GM21825 (cell line): ENCODE results near the gene NUAK2.

ENCODE experiments used
- ATAC-seq: cut with Tn5 transposase; IDR thresholded peaks from one replicate; pipeline ENCODE4 v1.9.1; 2021; ENCODE audit warnings: mild to moderate bottlenecking, moderate library complexity; ENCODE audit not compliant: unreplicated experiment

NUAK2 gene

DNA sequence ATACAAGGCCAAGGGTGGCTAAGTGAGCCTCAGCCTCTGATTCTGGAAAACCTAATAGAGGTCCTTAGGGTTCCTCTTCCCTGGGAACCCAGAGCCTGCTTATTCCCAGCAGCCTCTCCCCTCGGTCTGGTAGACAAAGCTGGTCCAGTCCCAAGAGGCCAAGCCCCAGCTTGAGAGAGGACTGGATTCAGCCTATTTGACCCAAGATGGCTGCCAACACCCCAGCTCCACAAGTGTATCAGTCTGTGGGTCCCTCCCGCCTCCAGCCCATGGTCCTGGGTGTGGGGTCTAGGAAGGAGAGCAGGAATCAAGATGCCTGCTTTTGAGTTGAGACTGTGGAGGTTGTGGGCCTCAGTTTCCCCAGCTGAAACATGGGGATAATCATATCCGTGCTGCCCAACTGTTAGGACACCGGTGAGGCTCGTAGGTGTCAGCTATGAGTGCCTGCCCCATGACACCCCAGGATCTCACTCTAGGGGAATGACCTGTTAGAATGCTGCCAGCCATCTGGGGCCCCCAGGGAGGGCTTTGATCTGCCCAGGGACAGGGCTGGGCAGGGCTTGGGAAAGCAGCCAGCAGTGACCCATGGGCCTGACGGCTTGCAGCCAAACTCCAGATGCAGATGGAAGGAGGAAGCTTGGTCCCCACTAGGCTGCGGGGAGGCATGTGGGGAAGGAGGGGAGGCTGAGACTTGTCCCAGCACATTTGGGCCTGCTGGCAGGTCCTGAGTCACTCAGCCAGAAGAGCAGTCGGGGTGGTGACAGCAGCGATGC lies 45.4 kb downstream of the NUAK2 start:
- ATAC-seq = no peak

DNA sequence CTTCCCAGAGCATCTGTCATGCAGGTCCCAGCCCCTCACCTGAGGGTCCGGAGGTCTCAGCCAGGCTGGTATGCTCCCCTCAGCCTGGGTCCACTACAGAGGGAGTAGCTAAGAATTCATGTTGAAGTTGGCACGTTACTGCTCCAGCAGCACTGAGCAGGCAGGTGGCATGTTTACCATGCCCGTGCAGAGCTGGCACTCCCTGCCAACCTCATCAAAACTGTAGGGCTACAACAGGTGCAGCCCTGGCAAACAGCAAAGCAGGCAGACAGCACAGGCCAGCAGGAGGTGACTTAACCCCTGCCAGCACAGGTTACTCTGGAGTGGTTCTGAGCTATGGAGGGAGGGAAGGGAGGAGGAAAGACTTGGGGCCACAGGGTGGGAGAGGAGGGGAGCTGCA lies 46.4 kb downstream of the NUAK2 start:
- no peak for ATAC-seq

DNA sequence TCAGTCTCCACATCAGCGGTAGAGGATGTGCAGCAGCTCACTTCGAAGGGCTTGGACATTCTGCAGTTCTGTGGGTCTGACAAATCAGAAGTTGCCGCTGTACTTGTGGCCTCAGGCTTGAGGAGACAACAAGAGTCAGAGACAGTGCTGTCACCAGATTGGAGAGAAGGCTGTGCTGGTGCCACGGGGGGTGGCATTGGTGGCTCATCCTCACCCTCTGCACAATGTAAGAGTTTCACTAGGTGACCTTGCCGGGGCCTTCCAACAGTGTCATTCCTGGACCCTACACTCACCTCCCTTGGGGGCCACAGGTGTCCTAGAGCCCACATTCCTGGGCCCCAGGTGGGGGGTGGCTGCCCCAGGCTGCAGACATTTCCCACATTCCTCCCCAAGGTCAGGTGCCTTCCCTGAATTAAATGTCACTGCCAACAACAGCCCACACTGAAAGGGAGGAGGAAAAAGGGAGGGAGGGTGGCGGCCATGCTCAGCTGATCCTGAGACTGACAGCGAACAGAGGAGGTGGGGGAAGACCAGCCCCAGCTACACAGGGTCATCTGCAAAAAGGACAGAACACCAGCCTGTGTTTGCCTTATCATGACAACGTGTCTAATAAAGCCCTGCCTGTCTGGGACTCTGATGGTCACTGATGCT lies 47.4 kb downstream of the NUAK2 start:
- ATAC-seq = no peak

DNA sequence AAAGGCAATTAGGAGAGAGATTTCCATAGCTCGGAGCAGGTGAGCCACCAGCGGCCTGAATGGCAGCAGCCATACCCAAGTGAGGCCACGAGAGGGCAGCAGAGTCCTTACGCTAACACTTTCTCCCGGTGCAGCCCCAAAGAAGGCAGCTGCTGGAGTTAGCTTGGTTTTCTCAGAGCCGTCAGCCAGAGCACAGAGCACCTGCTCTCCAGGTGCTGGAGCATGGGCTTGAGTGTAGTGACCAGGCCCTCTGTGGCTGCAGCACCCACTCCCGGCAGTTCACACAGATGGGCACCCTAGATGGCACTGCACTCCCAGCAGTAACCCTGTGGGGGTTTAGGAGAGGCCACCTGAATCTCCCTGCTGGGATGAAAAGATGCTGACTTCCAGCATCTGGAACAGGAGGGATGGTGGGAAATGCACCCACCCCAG lies 48.0 kb downstream of the NUAK2 start:
- peak; percentile 63 for ATAC-seq

DNA sequence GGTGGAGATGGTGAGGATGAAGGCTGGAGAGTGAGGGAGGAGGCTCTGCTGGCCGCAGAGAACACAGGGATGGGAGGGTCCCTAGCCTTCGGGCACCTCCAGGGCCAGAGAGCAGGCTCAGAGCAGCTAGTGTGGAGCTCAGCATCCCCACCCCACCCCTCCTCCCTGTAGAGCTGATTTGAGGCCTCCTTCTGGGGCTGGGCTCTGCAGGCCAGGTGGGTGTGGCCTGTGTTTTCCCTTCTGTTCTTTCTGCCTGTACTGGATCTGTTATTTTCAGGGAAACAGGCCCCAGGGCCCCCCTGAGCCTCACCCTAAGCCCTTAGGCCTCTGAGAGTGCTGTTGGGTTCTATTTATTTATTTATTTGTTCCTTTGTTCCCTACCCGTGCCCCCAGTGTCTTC lies 49.0 kb downstream of the NUAK2 start:
- ATAC-seq = no peak

DNA sequence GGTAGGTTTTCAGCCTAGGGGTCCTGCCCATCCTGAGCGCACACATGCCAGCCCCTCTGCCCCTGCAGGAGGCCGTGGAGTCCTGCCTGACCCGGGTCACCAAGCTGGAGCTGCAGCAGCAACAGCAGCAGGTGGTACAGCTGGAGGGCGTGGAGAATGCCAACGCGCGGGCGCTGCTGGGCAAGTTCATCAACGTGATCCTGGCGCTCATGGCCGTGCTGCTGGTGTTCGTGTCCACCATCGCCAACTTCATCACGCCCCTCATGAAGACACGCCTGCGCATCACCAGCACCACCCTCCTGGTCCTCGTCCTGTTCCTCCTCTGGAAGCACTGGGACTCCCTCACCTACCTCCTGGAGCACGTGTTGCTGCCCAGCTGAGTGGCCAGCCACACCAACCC lies 49.8 kb downstream of the NUAK2 start:
- no peak for ATAC-seq

DNA sequence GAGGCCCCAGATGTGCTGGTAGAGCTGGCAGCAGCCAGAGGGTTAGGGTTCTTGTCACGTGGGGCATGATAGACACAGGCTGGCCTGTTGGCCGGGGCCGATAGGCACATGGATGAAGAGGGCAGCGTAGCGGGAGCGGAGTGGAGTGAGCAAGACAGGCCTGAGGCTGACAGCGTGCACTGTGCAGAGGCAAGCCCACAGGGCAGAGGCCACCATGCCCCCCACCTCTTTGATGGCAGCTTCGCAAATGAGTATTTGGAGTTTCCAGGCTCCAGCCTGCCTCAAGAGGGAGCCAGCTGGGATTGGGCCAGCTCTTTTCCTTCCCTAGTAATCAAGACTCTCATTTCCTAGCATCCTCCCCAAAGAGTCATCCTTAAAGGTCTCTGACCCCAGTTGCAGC lies 50.3 kb downstream of the NUAK2 start:
- no peak for ATAC-seq

DNA sequence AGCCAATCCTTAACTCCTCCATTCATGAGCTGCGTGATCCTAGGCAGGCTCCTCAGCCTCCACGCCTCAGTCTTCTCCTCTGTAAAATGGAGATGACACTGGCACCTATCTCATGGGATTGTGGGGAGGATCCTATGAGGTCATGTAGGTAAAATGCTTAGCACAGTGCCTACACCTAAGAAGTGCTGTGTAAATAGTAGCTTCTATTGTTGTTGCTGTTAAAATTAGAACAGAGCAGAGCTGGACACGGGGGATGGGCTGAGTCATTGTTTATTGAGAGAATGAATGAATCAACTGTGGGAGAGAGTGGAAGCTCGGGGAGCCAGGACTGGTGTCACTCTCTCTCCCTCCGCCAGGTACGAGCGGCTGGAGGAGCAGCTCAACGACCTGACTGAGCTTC lies 50.8 kb downstream of the NUAK2 start:
- ATAC-seq = no peak

DNA sequence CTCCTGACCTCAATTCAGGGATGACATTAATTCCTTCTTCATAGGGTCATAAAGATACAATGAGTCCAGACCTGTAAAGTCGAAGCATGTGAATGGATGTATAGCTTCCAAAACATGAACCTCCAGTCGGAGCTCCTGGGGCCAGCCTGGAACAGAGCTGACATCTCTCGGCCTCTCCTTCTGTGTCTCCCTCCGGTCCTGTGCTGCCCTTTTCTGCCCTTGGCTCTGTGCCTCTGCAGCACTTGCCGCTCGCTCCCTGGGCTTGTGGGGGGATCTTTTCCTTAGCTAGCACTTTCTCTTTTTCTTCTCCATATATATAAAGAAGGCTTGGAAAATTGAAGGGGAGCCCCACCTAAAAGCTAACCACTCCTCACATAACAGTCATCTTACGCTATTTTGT lies 51.3 kb downstream of the NUAK2 start:
- ATAC-seq = no peak

DNA sequence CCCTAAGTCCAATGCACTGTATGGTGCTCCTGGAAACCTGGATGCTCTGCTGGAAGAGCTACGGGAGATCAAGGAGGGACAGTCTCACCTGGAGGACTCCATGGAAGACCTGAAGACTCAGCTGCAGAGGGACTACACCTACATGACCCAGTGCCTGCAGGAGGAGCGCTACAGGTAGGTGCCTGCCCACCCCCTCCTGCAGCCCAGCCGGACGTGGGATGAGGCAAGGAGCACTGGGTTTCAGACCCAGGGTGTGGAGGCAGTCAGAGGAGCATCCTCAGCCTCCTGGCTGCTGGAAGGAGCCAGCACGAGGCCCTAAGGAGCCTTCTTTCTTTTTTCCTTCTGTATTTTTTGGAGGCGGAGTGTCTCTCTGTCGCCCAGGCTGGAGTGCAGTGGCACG lies 51.8 kb downstream of the NUAK2 start:
- no peak for ATAC-seq

DNA sequence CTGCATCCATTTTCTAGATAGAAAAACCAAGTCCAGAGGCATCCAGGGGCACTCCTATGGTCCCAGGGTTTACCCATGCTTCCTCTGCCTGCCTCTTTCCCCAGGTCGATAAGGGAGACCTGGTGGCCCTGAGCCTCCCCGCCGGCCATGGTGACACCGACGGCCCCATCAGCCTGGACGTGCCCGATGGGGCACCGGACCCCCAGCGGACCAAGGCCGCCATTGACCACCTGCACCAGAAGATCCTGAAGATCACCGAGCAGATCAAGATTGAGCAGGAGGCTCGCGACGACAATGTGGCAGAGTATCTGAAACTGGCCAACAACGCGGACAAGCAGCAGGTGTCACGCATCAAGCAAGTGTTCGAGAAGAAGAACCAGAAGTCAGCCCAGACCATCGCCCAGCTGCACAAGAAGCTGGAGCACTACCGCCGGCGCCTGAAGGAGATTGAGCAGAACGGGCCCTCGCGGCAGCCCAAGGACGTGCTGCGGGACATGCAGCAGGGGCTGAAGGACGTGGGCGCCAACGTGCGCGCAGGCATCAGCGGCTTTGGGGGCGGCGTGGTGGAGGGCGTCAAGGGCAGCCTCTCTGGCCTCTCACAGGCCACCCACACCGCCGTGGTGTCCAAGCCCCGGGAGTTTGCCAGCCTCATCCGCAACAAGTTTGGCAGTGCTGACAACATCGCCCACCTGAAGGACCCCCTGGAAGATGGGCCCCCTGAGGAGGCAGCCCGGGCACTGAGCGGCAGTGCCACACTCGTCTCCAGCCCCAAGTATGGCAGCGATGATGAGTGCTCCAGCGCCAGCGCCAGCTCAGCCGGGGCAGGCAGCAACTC lies 52.5 kb downstream of the NUAK2 start:
- ATAC-seq = no peak

DNA sequence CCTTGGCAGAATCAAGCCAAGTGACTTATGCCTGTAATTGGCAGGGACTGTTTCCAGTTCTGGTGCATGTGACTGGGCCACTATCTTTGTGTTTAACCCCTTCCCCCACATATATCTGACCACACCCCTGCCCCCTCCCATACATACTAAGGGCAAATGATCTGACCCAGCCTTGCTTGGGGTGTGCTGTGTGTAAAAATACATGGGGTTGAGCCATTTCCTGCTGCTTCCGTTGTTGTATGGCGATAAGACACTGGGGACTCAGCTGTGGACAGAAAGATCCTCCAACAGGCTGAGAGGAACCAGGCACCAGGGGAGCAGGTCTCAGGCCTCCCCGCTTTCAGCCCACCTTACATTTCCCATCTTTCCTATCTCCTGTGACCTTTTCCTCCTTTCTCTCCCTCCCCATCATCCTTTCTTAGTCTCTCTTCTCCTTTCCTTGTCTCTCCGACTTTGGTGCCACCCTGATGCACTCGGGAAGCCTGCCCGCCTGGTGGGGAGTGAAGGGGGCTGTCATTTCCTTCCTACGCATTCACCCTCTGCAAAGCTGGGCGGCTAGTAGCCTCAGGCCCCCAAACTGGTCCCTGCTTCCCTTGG lies 54.1 kb downstream of the NUAK2 start:
- no peak for ATAC-seq

DNA sequence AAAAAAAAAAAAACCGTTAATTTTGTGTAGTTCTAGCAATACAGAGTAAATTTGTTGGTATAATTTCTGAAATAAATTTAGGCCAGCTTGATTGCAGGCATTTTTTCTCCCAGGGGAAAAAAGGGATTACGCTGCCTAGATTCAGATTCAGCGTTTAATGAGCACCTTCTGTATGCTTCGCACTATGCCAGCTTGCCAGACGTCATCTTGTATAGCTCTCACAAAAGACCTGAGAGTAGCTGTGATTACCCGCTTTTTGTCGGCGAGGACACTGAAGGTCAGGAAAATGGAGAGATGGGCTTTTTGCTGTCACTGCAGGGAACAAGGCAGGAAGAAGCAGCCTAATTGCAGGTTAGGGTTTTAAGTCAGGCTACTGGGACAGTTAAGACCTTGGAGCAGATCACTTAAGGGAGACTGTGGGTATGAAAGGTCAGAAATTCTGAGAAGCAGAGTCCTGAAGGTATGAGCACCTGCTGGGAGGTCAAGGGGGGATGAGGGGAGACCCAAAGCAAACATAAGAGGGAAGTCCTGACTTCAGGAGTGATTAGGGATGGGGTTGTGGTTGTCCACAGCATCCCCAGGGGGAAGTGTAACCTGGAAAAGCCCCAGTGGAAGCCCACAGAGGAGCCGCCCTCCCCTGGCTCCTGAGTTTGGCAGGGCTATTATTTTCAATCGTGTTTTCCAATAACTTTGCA lies 54.8 kb downstream of the NUAK2 start:
- no peak for ATAC-seq

DNA sequence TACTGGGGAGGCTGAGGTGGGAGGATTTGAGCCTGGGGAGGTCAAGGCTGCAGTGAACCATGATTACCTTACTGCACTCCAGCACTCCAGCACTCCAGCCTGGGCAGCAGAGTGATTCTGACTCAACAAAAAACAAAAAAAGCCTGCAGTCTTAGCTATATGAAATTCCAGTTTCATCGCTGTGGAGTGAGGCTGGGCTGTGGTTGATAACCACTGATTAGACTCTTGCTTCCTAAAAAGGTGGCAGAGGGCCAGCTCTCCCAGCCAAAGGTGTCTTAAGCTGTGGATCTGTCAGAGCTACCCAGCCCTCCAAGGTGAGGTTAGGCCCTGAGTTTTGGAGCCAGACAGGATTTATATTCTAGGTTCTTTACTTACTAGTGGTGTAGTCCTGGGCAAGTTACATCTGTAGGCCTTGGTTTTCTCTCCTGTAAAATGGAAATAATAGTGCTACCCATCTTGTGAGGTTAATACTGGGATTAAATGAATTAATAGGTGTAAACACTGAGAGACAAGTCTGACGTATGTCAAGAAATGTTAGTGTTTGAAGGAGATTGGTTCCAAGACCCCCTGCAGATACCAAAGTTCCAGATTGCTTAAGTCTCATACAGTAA lies 57.9 kb downstream of the NUAK2 start:
- no peak for ATAC-seq

DNA sequence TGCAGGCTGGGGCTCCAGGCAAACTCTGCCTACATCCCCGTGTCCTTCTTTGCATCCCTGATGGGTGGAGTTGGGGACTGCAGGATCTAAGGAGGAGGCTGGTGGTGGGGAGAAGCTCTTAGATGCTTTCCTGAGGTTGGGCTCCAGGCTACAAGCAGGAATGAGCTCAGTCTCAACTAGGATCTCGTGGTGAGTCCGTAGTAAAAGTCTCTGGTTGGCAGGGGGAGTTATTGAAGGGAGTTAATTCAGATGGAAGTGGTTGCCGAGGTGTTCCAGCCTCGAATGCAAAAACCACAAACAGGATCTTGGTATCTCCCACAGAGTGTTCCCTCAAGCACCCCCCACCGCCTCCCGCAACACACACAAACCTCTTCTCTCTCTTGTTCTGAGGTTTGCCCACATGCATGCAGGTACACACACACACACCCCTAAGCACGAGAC lies 58.8 kb downstream of the NUAK2 start:
- no peak for ATAC-seq

DNA sequence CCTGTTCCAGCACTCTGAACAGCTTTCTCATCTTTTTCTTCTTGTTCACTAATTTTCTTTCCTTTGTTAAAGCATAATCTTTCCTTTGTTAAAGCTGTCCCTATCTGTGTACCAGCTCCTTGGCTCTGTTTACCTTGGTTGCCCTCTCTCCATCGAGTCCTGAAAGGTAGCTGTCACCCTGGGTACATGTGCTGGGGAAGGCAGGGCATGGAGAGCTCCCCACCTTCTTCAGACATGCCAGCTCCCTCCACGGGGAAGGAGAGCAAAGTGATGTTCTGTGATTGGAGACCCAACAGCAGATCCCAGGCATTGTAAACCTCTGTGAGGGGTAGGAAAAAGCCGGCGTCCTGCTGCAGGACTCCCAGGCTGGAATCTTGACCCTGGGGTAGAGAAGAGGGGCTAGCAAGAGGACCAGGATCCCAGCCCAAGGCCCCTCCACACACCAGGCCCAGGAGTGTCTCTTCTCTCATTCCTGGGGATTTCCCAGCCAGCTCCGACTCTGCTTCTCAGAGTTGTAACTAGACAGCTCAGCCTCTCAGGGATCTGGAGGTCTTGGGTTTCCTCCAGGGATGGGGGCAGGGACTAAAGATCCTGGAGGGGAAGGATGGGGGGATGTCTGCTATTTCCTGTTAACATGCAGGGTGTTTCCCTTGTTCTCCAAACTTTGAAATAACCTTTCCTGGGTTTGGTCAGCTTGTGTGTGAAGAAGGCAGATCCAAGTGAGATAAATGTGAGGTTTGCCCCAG lies 59.4 kb downstream of the NUAK2 start:
- no peak for ATAC-seq

DNA sequence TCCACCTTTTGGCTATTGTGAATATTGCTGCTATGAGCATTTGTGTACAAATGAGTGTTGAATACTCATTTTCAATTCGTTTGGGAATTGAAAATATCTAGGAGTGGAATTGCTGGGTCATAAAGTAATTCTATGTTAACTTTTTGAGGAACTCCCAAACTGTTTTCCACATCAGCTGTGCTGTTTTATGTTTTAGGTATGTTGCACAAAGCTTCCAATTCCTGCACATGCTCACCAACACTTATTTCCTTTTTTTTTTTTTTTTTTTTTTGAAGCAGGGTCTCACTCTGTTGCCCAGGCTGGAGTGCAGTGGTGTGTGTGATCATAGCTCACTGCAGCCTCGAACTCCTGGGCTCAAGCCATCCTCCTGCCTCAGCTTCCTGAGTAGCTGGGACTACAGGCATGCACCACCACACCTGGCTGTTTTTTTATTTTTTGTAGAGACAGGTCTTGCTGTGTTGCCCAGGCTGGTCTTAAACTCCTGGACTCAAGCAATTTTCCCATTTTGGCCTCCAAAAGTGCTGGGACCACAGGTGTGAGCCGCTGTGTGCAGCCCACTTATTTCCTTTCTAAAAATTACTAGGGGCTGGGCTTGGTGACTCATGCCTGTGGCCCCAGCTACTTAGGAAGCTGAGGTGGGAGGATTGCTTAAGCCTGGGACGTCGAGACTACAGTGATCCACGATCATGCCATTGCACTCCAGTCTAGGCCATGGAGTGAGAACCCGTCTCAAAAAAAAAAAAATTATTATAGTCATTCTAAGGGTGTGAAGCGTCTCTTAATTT lies 60.4 kb downstream of the NUAK2 start:
- ATAC-seq = no peak

DNA sequence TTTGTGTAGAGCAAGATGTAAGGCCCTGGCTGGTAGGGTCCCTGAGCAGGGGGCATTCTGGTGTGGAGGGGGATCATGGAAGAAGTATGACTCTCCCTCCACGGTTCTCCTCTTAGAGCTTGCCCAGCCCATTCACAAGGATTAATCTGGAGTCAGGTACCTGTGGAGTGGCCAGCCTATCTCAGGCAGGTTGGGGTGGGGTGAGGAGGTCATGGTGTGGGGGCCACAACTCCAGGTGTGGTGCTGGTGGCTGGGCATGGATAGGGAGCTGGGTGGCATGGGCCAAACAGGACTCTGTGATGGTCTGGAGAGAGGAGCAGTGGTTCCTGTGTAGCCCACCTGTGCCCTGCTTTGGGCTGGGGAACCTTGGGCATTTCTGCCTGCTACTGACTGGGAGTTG lies 61.5 kb downstream of the NUAK2 start:
- no peak for ATAC-seq

DNA sequence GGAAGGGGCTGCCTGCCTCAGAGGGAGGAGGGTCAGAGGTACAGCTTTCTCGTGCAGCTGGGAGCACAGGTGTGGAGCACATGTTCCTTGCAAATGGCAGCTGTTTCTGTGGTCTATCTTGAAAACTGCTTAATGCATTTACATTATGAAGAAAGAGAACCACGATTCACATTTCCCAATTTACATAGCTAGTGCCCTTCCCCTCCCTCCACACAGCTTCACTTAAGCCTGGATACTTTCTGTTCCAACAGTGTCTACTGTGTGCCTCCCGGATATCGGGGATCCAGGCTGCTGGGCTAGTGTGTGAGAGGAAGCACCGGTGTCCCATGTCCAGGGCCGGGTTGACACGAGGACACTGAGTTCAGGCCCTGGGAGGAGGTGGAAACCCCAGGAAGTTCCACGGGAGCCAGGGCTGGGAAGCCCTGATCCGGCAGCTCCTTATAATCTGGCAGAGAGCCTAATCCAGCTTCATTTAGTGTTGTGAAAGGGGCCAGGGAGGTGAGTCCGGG lies 62.2 kb downstream of the NUAK2 start:
- ATAC-seq = no peak
